Ovary (tissue), 9 donors: Measurements from ENCODE around the gene PHF11. TPM values are rescaled to one million over a fixed set of nuclear protein-coding genes. Genes with fewer than 3 reads are reported as not detected.

Source experiments
- DNase-seq, 5 donors: peaks; one replicate each; pipeline ENCODE4 v3.0.0-alpha.2; 2019 to 2020
- H3K27ac ChIP-seq, 2 donors: fragments of 200-600 bp; one replicate each; pipeline versions ENCODE4 v1.5.1 to v1.8.0; 2019 to 2022
- H3K27me3 ChIP-seq: fragments of 200-600 bp; one replicate; pipeline ENCODE4 v1.8.0; 2022
- H3K36me3 ChIP-seq: fragments of 200-600 bp; sonication (generic); one replicate; pipeline ENCODE4 v1.5.1; 2019
- H3K4me1 ChIP-seq: one replicate; pipeline ENCODE4 v1.8.1; 2013; ENCODE audit warnings: mild to moderate bottlenecking, moderate library complexity; ENCODE audit not compliant: insufficient read depth
- H3K4me3 ChIP-seq: fragments of 200-600 bp; sonication (generic); one replicate; pipeline ENCODE4 v1.5.1; 2017
- H3K9me3 ChIP-seq, 2 donors: fragments of 200-600 bp in 1 of 2; sonication (generic) in 1 of 2; one replicate each; pipeline versions ENCODE4 v1.5.1 to v1.8.1; 2013 to 2019; ENCODE audit warnings: mild to moderate bottlenecking in 1 of 2, moderate library complexity in 1 of 2
- EP300 ChIP-seq: sonication (generic); formaldehyde crosslinking; IDR thresholded peaks from one replicate; pipeline ENCODE4 v1.6.1; 2017; ENCODE audit warnings: antibody characterized with exemption
- POLR2A ChIP-seq: fragments of 450-650 bp; IDR thresholded peaks from one replicate; pipeline ENCODE4 v1.6.1; 2017; ENCODE audit warnings: antibody characterized with exemption, mild to moderate bottlenecking, moderate library complexity
- WGBS, 3 donors: extraction: QIAGEN DNeasy Blood & Tissue Kit in 1 of 3; methylation state at CpG; one replicate each; pipeline versions ENCODE4 v1.1.5 to v1.1.7; 2013 to 2017; 5-methylcytosine and 5-hydroxymethylcytosine counted together
- intact Hi-C, 4 donors: fragments of 100-400 bp; cut with DNase I; formaldehyde crosslinking; loops; one replicate each; pipeline versions ENCODE4 v1.11.0 to v1.15.1; 2022 to 2023
- polyA plus RNA-seq, 2 donors: library from polyadenylated mRNA; stranded (reverse); fragments of 200-250 nt in 1 of 2; fragments of 350-450 nt in 1 of 2; fragmentation: Illumina TruSeq in 1 of 2; extraction: RNeasy Lipid Tissue Mini Kit (QIAGEN cat#74804) in 1 of 2; gene quantifications; one replicate each; pipeline ENCODE4 v1.2.3, GENCODE V29; 2013 to 2014
- total RNA-seq, 7 donors: library from RNA; depleted of rRNA in 2 of 7; stranded (reverse); fragments of >200 nt in 2 of 7; fragmentation: NEBNext Ultra II Directional in 3 of 7; extraction: Animal tissue kit (Norgen Biotek cat#: 25700) in 3 of 7; gene quantifications; one replicate each; pipeline versions ENCODE4 v1.1.0 to v1.2.4, GENCODE V29; 2016 to 2023
- TF ChIP-seq, protein P1 (sequence below), 3 donors: fragments of 450-650 bp in 2 of 3; fragments of 200-600 bp in 1 of 3; IDR thresholded peaks; one replicate each; pipeline versions ENCODE4 v1.5.1 to v1.8.0; 2016 to 2022; ENCODE audit warnings: antibody characterized with exemption in 3 of 3, mild to moderate bottlenecking in 1 of 3
- donor health status: DM: no; HTN: no; CAD: no; lungs with moderate emphysema.
- donor health status: DM: no; HTN: no; CAD: no.
- donor health status: Bipolar disorder and iron deficiency.
- donor health status: DM: yes; HTN: yes; CAD: no.
- donor health status: DM: no; HTN: no; CAD: no.
- donor health status: DM: yes; HTN: yes; CAD: no.

The PHF11 gene
- total and polyA plus RNA-seq, 9 donors, result 25.5 to 57.0 (median 34.0) TPM

DNA sequence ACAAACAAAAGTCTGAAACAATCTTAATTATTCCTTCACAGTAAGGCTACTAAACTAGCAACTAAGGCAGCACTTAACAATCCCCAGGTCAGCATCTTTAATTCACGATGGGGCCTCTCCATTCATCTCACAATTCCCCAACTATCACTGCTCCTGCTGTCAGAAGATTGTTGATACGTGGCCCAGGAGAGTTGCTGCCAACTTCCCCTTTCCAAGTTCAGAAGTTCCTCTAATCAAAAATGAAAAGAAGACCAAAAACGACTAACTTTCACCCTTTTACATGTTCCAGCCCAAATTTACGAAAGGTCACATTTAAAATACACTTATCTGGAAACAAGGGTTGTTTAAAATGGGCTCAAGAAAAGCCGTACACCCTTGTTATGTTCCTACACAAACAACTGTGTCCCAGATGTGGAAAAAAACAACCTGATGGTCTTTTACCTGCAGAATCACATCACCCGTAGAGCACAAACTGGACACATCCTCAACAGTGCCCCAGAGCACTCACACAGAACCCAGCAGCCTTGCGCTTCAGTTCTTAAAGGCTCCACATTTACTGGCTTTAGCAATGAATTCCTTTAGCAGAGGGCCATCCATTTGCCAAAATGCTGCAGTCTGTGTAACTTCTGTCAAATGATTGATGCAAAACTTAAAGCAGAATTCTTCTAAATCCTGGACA is 38.0 kb downstream of the PHF11 start:
- intact Hi-C loops, result no loop called here
- Histone ChIP-seq H3K36me3 (no peaks in the 10 kb centered on the region), H3K4me3 (no peak overlapping the region), H3K27ac (no peak overlapping the region), H3K9me3 (no peaks in the 10 kb centered on the region), H3K4me1 (no peaks in the 10 kb centered on the region), H3K27me3 (no peaks in the 10 kb centered on the region)
- 65 to 68% (median 65%) methylated on average over 7 of the region's 7 CpGs for WGBS, 3 donors
- no peak for DNase-seq
- no peak for TF ChIP-seq EP300
- TF ChIP-seq, protein P1, sequence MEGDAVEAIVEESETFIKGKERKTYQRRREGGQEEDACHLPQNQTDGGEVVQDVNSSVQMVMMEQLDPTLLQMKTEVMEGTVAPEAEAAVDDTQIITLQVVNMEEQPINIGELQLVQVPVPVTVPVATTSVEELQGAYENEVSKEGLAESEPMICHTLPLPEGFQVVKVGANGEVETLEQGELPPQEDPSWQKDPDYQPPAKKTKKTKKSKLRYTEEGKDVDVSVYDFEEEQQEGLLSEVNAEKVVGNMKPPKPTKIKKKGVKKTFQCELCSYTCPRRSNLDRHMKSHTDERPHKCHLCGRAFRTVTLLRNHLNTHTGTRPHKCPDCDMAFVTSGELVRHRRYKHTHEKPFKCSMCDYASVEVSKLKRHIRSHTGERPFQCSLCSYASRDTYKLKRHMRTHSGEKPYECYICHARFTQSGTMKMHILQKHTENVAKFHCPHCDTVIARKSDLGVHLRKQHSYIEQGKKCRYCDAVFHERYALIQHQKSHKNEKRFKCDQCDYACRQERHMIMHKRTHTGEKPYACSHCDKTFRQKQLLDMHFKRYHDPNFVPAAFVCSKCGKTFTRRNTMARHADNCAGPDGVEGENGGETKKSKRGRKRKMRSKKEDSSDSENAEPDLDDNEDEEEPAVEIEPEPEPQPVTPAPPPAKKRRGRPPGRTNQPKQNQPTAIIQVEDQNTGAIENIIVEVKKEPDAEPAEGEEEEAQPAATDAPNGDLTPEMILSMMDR (IDR thresholded peaks at IDR 0.05), result no peak
- TF ChIP-seq POLR2A, result no peak

DNA sequence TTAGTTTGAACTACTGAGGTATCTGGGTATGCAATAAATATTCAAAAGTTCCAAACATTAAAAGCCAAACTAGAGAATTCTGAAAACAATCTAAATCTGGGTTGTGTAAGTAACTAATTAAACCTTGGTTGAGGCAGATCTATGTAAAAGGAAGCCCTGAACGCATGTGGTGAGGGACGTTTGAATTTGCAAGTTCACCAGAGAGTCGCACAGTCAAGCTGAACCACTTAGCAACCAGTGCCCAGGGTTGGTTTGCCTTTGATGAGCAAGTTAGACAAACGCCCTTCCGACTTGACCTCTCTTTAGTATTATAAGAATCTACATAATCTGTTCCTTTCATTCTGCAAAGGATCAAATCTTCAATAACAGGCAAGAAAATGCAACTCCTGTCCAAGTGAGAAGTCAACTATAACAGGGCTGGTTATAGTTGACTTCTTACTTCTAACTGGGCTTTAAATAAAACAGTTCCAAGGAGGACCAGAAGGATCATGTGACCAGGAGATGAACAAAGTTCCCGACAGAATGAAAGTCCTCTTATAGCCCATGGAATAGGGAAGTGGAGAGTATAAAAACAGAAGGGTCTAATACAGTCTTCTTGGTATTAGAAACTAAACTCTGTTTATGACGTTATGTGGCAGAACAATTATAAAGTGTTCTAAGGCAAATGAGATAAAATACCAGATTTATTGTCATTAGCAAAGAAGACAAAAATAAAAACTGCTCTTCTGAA is 40.6 kb downstream of the PHF11 start:
- no peak for TF ChIP-seq POLR2A
- TF ChIP-seq, protein P1 (IDR thresholded peaks at IDR 0.05), result no peak
- Histone ChIP-seq H3K27me3 (no peaks in the 10 kb centered on the region), H3K4me3 (no peak overlapping the region), H3K36me3 (no peaks in the 10 kb centered on the region), H3K4me1 (peaks cover 1% of the 10 kb centered on the region), H3K9me3 (no peaks in the 10 kb centered on the region), H3K27ac (no peak overlapping the region)
- intact Hi-C loops, result no loop called here
- no peak for DNase-seq
- 73 to 74% (median 73%) methylated on average over 7 of the region's 7 CpGs for WGBS, 3 donors

DNA sequence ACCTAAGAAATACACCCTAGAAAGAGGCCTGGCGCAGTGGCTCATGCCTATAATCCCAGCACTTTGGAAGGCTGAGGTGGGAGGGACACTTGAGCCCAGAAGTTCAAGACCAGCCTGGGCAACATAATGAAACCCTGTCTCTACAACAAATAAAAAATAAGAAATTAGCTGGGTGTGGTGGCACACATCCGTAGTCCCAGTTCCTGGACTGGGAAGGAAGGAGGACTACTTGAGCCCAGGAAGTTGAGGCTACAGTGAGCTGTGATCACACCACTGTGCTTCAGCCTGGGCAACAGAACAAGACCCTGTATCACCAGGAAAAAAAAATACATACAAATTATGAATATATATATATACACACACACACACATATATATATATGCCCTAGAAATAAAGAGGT is 42.7 kb downstream of the PHF11 start:
- 94 to 97% (median 95%) methylated on average over 2 of the region's 2 CpGs for WGBS, 3 donors
- Histone ChIP-seq H3K27ac (no peak overlapping the region), H3K4me1 (peaks cover 1% of the 10 kb centered on the region), H3K9me3 (no peaks in the 10 kb centered on the region), H3K4me3 (no peak overlapping the region), H3K36me3 (no peaks in the 10 kb centered on the region), H3K27me3 (no peaks in the 10 kb centered on the region)
- TF ChIP-seq POLR2A, result no peak
- TF ChIP-seq, protein P1 (IDR thresholded peaks at IDR 0.05), result no peak
- no peak for TF ChIP-seq EP300
- intact Hi-C loops, result no loop called here
- no peak for DNase-seq

DNA sequence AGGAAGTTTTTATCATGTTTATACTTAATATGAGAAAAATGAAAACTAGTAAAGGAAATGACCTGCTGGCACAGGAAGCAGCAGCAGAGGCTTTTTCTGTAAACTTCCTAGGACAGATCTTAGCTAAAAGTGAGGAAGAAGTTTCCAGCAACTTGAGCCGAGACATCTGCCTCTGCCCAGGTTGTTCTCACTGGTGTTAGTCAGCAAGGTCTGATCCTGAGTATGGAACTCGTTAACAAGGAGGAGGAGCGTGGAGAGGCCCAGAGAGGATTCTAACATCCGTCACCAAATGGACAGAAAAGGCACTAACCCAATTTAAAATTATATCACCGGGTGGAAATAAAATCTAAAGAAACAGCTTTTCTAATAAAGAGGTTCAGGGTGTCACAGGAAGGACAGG is 43.6 kb downstream of the PHF11 start:
- intact Hi-C loops, result no loop called here
- H3K27me3 ChIP-seq, result no peaks in the 10 kb centered on the region
- peaks cover 1% of the 10 kb centered on the region for H3K4me1 ChIP-seq
- H3K27ac ChIP-seq, result no peak overlapping the region
- 22 to 36% (median 25%) methylated on average over 5 of the region's 5 CpGs for WGBS, 3 donors
- no peaks in the 10 kb centered on the region for H3K36me3 ChIP-seq
- H3K9me3 ChIP-seq, result no peaks in the 10 kb centered on the region
- no peak for TF ChIP-seq POLR2A
- TF ChIP-seq, protein P1 (IDR thresholded peaks at IDR 0.05), result no peak
- no peak for TF ChIP-seq EP300
- DNase-seq, result peak in 1 of 5 donors; percentile 26
- H3K4me3 ChIP-seq, result no peak overlapping the region
